WTC11 (cell line): ENCODE results near the gene LATS2. TPM values are rescaled to one million over a fixed set of nuclear protein-coding genes. Genes with fewer than 3 reads are reported as not detected.
A peak's percentile ranks its signal among the peaks of the same experiment; 100 is the strongest.

ENCODE experiments used
- ATAC-seq: fragments of 200-7000 bp; cut with Tn5 transposase; 2 replicates; pipeline ENCODE4 v1.10.0; 2021; ENCODE audit warnings: mild to moderate bottlenecking, moderate library complexity
- CTCF ChIA-PET: fragments of 300-600 bp; sonication (Branson Sonifier 250); formaldehyde crosslinking; loops from one replicate; lab custom pipeline; 2021; ENCODE audit warnings: antibody characterized with exemption; lab: Charles Lee
- POLR2A ChIA-PET: fragments of 350-600 bp; sonication (Branson Sonifier 250); formaldehyde crosslinking; loops from one replicate; lab custom pipeline; 2021; ENCODE audit warnings: antibody characterized with exemption; lab: Charles Lee
- DNase-seq: peaks from one replicate; pipeline ENCODE4 v3.0.0; 2021; ENCODE audit warnings: low spot score
- H3K27ac Mint-ChIP-seq: 2 replicates; pipeline ENCODE4 v1.8.0; 2021; ENCODE audit warnings: mixed read lengths
- H3K27me3 Mint-ChIP-seq: 2 replicates; pipeline ENCODE4 v1.8.0; 2021; ENCODE audit warnings: low read depth, mild to moderate bottlenecking, moderate library complexity, mixed read lengths
- H3K36me3 Mint-ChIP-seq: 2 replicates; pipeline ENCODE4 v1.8.0; 2021; ENCODE audit warnings: mixed read lengths
- H3K4me1 Mint-ChIP-seq: 2 replicates; pipeline ENCODE4 v1.8.0; 2022; ENCODE audit warnings: mixed read lengths
- H3K4me3 Mint-ChIP-seq: 2 replicates; pipeline ENCODE4 v1.8.0; 2021; ENCODE audit warnings: mild to moderate bottlenecking, moderate library complexity, mixed read lengths
- H3K9me3 Mint-ChIP-seq: 2 replicates; pipeline ENCODE4 v1.8.0; 2021; ENCODE audit warnings: mixed read lengths
- FOXJ3 ChIP-seq: sonication (generic); formaldehyde crosslinking; IDR thresholded peaks from 2 replicates; pipeline ENCODE4 v1.9.0; 2021; ENCODE audit warnings: missing genetic modification reagents, mild to moderate bottlenecking, borderline replicate concordance
- FOXP1 ChIP-seq: sonication (generic); formaldehyde crosslinking; IDR thresholded peaks from 2 replicates; pipeline ENCODE4 v1.8.0; 2022; ENCODE audit warnings: missing genetic modification reagents, mild to moderate bottlenecking, moderate library complexity, borderline replicate concordance
- GABPB1 ChIP-seq: sonication (generic); formaldehyde crosslinking; IDR thresholded peaks from 2 replicates; pipeline ENCODE4 v1.8.1; 2023; ENCODE audit warnings: mild to moderate bottlenecking, missing genetic modification reagents
- HMGA2 ChIP-seq: fragments of 250-450 bp; sonication (Bioruptor Pico); IDR thresholded peaks from 2 replicates; pipeline ENCODE4 v1.4.0; 2021; ENCODE audit warnings: mild to moderate bottlenecking, moderate library complexity
- JAZF1 ChIP-seq: fragments of 250-450 bp; sonication (Bioruptor Pico); IDR thresholded peaks from 2 replicates; pipeline ENCODE4 v1.9.0; 2021; ENCODE audit warnings: moderate library complexity, mild to moderate bottlenecking, inconsistent platforms
- JUN ChIP-seq: sonication (generic); formaldehyde crosslinking; IDR thresholded peaks from 2 replicates; pipeline ENCODE4 v1.8.0; 2023; ENCODE audit warnings: mild to moderate bottlenecking, missing genetic modification reagents
- KAT7 ChIP-seq: sonication (generic); formaldehyde crosslinking; IDR thresholded peaks from 2 replicates; pipeline ENCODE4 v1.8.1; 2023; ENCODE audit warnings: missing genetic modification reagents, mild to moderate bottlenecking, borderline replicate concordance
- NFE2L1 ChIP-seq: sonication (generic); formaldehyde crosslinking; IDR thresholded peaks from 2 replicates; pipeline ENCODE4 v1.8.1; 2023; ENCODE audit warnings: missing genetic modification reagents
- OVOL2 ChIP-seq: fragments of 250-450 bp; sonication (Bioruptor Pico); IDR thresholded peaks from 2 replicates; pipeline ENCODE4 v1.9.0; 2021; ENCODE audit warnings: mild to moderate bottlenecking, borderline replicate concordance
- RELA ChIP-seq: sonication (generic); formaldehyde crosslinking; IDR thresholded peaks from 2 replicates; pipeline ENCODE4 v1.8.1; 2022; ENCODE audit warnings: missing genetic modification reagents, mild to moderate bottlenecking, borderline replicate concordance
- TCF7 ChIP-seq: sonication (generic); formaldehyde crosslinking; IDR thresholded peaks from 2 replicates; pipeline ENCODE4 v1.8.0; 2022; ENCODE audit warnings: mild to moderate bottlenecking, low read depth, missing genetic modification reagents, moderate library complexity
- ZNF232 ChIP-seq: sonication (generic); formaldehyde crosslinking; IDR thresholded peaks from 2 replicates; pipeline ENCODE4 v1.8.0; 2022; ENCODE audit warnings: mild to moderate bottlenecking, missing genetic modification reagents
- ZNF317 ChIP-seq: sonication (generic); formaldehyde crosslinking; IDR thresholded peaks from 2 replicates; pipeline ENCODE4 v1.8.1; 2023; ENCODE audit warnings: low read depth, mild to moderate bottlenecking, moderate library complexity, missing genetic modification reagents, borderline replicate concordance
- ZNF396 ChIP-seq: fragments of 250-450 bp; sonication (Bioruptor Pico); IDR thresholded peaks from 2 replicates; pipeline ENCODE4 v1.8.0; 2021; ENCODE audit warnings: mild to moderate bottlenecking, moderate library complexity, borderline replicate concordance
- total RNA-seq: library from RNA; stranded (reverse); gene quantifications from 3 replicates; pipeline ENCODE4 v1.2.3, GENCODE V29; 2021
- TF ChIP-seq, protein P1 (sequence below): sonication (generic); formaldehyde crosslinking; IDR thresholded peaks from 2 replicates; pipeline ENCODE4 v1.8.1; 2023; ENCODE audit warnings: mild to moderate bottlenecking, missing genetic modification reagents, borderline replicate concordance
- TF ChIP-seq, protein P2 (sequence below): sonication (generic); formaldehyde crosslinking; IDR thresholded peaks from 2 replicates; pipeline ENCODE4 v1.8.1; 2023; ENCODE audit warnings: mild to moderate bottlenecking, missing genetic modification reagents
- TF ChIP-seq, protein P3 (sequence below): sonication (generic); formaldehyde crosslinking; IDR thresholded peaks from 2 replicates; pipeline ENCODE4 v1.8.1; 2023; ENCODE audit warnings: mild to moderate bottlenecking, missing genetic modification reagents
- TF ChIP-seq, protein P4 (sequence below): fragments of 250-450 bp; sonication (Bioruptor Pico); IDR thresholded peaks from 2 replicates; pipeline ENCODE4 v1.9.0; 2021; ENCODE audit warnings: moderate library complexity, mild to moderate bottlenecking, inconsistent platforms, borderline replicate concordance
- TF ChIP-seq, protein P5 (sequence below): sonication (generic); formaldehyde crosslinking; IDR thresholded peaks from 2 replicates; pipeline ENCODE4 v1.8.1; 2022; ENCODE audit warnings: low read depth, mild to moderate bottlenecking, moderate library complexity, missing genetic modification reagents, borderline replicate concordance
- TF ChIP-seq, protein P6 (sequence below): fragments of 250-450 bp; sonication (Bioruptor Pico); IDR thresholded peaks from 2 replicates; pipeline ENCODE4 v1.9.0; 2021; ENCODE audit warnings: mild to moderate bottlenecking
- TF ChIP-seq, protein P7 (sequence below): fragments of 250-450 bp; sonication (Bioruptor Pico); IDR thresholded peaks from 2 replicates; pipeline ENCODE4 v1.9.0; 2021; ENCODE audit warnings: mild to moderate bottlenecking

The LATS2 gene
- total RNA-seq, 1 experiment from 2014 or later: 28.9 TPM

DNA sequence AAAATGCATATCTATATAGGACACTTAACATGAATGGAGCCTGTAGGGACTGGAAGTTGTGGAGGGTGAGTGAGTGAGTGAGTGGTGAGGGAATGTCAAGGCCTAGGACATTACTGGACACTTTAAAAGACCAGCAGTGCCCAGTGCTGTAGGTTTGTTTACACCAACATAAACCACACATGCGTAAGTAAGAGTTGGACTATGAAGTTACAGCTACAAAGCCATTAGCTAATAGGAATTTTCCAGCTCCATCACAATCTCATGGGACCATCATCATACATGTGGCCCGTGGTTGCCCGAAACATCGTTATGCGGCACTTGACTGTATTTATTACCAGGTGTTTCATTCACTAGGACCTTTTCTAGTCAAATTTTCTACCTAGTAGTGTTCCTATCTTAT, 49.2 kb downstream of the LATS2 start (continued):
- TF ChIP-seq, protein P1, sequence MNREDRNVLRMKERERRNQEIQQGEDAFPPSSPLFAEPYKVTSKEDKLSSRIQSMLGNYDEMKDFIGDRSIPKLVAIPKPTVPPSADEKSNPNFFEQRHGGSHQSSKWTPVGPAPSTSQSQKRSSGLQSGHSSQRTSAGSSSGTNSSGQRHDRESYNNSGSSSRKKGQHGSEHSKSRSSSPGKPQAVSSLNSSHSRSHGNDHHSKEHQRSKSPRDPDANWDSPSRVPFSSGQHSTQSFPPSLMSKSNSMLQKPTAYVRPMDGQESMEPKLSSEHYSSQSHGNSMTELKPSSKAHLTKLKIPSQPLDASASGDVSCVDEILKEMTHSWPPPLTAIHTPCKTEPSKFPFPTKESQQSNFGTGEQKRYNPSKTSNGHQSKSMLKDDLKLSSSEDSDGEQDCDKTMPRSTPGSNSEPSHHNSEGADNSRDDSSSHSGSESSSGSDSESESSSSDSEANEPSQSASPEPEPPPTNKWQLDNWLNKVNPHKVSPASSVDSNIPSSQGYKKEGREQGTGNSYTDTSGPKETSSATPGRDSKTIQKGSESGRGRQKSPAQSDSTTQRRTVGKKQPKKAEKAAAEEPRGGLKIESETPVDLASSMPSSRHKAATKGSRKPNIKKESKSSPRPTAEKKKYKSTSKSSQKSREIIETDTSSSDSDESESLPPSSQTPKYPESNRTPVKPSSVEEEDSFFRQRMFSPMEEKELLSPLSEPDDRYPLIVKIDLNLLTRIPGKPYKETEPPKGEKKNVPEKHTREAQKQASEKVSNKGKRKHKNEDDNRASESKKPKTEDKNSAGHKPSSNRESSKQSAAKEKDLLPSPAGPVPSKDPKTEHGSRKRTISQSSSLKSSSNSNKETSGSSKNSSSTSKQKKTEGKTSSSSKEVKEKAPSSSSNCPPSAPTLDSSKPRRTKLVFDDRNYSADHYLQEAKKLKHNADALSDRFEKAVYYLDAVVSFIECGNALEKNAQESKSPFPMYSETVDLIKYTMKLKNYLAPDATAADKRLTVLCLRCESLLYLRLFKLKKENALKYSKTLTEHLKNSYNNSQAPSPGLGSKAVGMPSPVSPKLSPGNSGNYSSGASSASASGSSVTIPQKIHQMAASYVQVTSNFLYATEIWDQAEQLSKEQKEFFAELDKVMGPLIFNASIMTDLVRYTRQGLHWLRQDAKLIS (CRISPR knock-in tag): no peak

DNA sequence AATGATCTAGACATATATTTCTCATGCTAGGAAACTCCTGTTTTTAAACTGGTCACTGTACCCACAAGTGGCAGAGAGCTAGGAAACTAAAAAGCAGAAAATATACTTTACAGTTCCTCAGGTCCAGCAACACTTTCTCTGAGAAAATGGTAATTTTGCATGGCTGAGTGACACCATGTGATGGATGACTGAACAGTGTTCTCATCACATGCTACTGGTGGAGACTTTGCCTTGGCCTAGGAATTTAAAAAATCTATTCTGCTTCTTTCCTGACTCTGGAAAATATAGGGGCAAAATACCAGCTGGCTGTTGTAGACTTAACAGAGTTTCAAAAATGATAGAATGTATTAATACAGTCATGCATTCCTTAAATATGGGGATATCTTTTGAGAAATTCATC, 50.0 kb downstream of the LATS2 start:
- ChIA-PET POLR2A (no interaction called here), CTCF (no interaction called here)
- Mint-ChIP-seq H3K4me3 (no peak overlapping the region), H3K27ac (peak overlapping the region; percentile 84; the same call in 1 of the 2 replicates), H3K36me3 (no peaks in the 10 kb centered on the region), H3K27me3 (no peaks in the 10 kb centered on the region), H3K4me1 (peaks cover 34% of the 10 kb centered on the region), H3K9me3 (no peaks in the 10 kb centered on the region)
- ATAC-seq (no peak), DNase-seq (no peak)
- TF ChIP-seq FOXP1 (no peak), HMGA2 (CRISPR knock-in tag) (no peak), ZNF317 (no peak), JAZF1 (CRISPR knock-in tag) (no peak)
- TF ChIP-seq, protein P2, sequence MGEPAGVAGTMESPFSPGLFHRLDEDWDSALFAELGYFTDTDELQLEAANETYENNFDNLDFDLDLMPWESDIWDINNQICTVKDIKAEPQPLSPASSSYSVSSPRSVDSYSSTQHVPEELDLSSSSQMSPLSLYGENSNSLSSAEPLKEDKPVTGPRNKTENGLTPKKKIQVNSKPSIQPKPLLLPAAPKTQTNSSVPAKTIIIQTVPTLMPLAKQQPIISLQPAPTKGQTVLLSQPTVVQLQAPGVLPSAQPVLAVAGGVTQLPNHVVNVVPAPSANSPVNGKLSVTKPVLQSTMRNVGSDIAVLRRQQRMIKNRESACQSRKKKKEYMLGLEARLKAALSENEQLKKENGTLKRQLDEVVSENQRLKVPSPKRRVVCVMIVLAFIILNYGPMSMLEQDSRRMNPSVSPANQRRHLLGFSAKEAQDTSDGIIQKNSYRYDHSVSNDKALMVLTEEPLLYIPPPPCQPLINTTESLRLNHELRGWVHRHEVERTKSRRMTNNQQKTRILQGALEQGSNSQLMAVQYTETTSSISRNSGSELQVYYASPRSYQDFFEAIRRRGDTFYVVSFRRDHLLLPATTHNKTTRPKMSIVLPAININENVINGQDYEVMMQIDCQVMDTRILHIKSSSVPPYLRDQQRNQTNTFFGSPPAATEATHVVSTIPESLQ (CRISPR knock-in tag): no peak

DNA sequence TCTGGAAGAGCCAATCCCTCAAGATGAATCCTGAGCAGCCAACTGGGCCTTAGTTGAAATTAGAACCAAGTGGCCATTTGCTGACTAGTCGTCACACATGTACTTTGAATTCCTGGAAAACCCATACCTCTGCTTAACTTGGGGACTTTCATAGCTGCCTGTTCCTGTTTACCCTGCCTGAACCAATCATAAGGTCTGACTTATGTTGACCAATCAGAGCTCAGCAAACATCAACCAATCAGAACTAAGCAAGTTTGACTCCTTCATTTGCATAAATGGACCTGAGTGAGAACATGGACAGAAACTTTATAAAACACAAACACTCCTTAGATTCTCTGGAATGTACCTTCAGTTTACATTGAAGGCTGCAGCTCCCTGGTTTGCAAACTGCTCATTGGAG, 50.8 kb downstream of the LATS2 start:
- H3K4me3 Mint-ChIP-seq: no peak overlapping the region
- H3K27me3 Mint-ChIP-seq: no peaks in the 10 kb centered on the region
- no peaks in the 10 kb centered on the region for H3K36me3 Mint-ChIP-seq
- peak overlapping the region; percentile 73; the same call in 1 of the 2 replicates for H3K27ac Mint-ChIP-seq
- TF ChIP-seq ZNF396 (CRISPR knock-in tag) (no peak), OVOL2 (CRISPR knock-in tag) (no peak), FOXJ3 (no peak), JUN (CRISPR knock-in tag) (no peak), TCF7 (CRISPR knock-in tag) (no peak), ZNF232 (no peak), JAZF1 (CRISPR knock-in tag) (no peak), NFE2L1 (CRISPR knock-in tag) (no peak), KAT7 (no peak), RELA (CRISPR knock-in tag) (no peak), GABPB1 (CRISPR knock-in tag) (no peak)
- TF ChIP-seq, protein P3, sequence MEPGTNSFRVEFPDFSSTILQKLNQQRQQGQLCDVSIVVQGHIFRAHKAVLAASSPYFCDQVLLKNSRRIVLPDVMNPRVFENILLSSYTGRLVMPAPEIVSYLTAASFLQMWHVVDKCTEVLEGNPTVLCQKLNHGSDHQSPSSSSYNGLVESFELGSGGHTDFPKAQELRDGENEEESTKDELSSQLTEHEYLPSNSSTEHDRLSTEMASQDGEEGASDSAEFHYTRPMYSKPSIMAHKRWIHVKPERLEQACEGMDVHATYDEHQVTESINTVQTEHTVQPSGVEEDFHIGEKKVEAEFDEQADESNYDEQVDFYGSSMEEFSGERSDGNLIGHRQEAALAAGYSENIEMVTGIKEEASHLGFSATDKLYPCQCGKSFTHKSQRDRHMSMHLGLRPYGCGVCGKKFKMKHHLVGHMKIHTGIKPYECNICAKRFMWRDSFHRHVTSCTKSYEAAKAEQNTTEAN (CRISPR knock-in tag): no peak
- TF ChIP-seq, protein P4, sequence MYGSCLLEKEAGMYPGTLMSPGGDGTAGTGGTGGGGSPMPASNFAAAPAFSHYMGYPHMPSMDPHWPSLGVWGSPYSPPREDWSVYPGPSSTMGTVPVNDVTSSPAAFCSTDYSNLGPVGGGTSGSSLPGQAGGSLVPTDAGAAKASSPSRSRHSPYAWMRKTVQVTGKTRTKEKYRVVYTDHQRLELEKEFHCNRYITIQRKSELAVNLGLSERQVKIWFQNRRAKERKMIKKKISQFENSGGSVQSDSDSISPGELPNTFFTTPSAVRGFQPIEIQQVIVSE (CRISPR knock-in tag): no peak
- TF ChIP-seq, protein P5, sequence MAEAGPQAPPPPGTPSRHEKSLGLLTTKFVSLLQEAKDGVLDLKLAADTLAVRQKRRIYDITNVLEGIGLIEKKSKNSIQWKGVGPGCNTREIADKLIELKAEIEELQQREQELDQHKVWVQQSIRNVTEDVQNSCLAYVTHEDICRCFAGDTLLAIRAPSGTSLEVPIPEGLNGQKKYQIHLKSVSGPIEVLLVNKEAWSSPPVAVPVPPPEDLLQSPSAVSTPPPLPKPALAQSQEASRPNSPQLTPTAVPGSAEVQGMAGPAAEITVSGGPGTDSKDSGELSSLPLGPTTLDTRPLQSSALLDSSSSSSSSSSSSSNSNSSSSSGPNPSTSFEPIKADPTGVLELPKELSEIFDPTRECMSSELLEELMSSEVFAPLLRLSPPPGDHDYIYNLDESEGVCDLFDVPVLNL: no peak
- TF ChIP-seq, protein P6, sequence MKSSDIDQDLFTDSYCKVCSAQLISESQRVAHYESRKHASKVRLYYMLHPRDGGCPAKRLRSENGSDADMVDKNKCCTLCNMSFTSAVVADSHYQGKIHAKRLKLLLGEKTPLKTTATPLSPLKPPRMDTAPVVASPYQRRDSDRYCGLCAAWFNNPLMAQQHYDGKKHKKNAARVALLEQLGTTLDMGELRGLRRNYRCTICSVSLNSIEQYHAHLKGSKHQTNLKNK (CRISPR knock-in tag): no peak
- TF ChIP-seq, protein P7, sequence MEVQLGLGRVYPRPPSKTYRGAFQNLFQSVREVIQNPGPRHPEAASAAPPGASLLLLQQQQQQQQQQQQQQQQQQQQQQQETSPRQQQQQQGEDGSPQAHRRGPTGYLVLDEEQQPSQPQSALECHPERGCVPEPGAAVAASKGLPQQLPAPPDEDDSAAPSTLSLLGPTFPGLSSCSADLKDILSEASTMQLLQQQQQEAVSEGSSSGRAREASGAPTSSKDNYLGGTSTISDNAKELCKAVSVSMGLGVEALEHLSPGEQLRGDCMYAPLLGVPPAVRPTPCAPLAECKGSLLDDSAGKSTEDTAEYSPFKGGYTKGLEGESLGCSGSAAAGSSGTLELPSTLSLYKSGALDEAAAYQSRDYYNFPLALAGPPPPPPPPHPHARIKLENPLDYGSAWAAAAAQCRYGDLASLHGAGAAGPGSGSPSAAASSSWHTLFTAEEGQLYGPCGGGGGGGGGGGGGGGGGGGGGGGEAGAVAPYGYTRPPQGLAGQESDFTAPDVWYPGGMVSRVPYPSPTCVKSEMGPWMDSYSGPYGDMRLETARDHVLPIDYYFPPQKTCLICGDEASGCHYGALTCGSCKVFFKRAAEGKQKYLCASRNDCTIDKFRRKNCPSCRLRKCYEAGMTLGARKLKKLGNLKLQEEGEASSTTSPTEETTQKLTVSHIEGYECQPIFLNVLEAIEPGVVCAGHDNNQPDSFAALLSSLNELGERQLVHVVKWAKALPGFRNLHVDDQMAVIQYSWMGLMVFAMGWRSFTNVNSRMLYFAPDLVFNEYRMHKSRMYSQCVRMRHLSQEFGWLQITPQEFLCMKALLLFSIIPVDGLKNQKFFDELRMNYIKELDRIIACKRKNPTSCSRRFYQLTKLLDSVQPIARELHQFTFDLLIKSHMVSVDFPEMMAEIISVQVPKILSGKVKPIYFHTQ (CRISPR knock-in tag): no peak
- CTCF ChIA-PET: no interaction called here
- POLR2A ChIA-PET: no interaction called here
- H3K9me3 Mint-ChIP-seq: no peaks in the 10 kb centered on the region
- no peak for ATAC-seq
- no peak for DNase-seq
- peaks cover 37% of the 10 kb centered on the region for H3K4me1 Mint-ChIP-seq
